ENCODE results near the gene SNRNP200.
"Not testable (repeated sequence)": the region's sequence is repeated elsewhere in the genome, so short reads cannot be mapped to it uniquely, and the experiment has no call there.

SNRNP200 gene

GRCh38 chr2:96325041-96325883 lies 19.9 kb upstream of the SNRNP200 start, which contains the start of gene ITPRIPL1:
TSS of gene ITPRIPL1 (plus strand) at chr2:96325317. CDS start at chr2:96325840, 523 bp downstream.
- DNase-seq: no peak

- no peak for DNase-seq
These were observed 19.3 kb upstream of the SNRNP200 start for GRCh38 chr2:96324721-96325040.

- DNase-seq: no peak
These were observed 18.5 kb upstream of the SNRNP200 start for GRCh38 chr2:96323849-96324248.

GRCh38 chr2:96320728-96321622 lies 15.6 kb upstream of the SNRNP200 start:
- DNase-seq: no peak

- DNase-seq: no peak
These were observed 15.0 kb upstream of the SNRNP200 start for GRCh38 chr2:96320326-96320725.

- DNase-seq: no peak
These were observed 14.1 kb upstream of the SNRNP200 start for GRCh38 chr2:96319396-96319795.

- DNase-seq: no peak
These were observed 13.4 kb upstream of the SNRNP200 start for GRCh38 chr2:96318723-96319122.

- no peak for DNase-seq
These were observed 12.2 kb upstream of the SNRNP200 start for GRCh38 chr2:96317584-96317997.

- DNase-seq: no peak
These were observed 11.7 kb upstream of the SNRNP200 start for GRCh38 chr2:96316999-96317398.

- peak; percentile 86 for DNase-seq
These were observed 10.2 kb upstream of the SNRNP200 start for GRCh38 chr2:96315400-96316071.

- DNase-seq: no peak
These were observed 9.7 kb upstream of the SNRNP200 start for GRCh38 chr2:96315005-96315399.

- DNase-seq: no peak
These were observed 2.9 kb upstream of the SNRNP200 start for GRCh38 chr2:96308248-96308647.

GRCh38 chr2:96306370-96306769 lies 1.0 kb upstream of the SNRNP200 start:
- no peak for DNase-seq

GRCh38 chr2:96305979-96306308 lies 598 bp upstream of the SNRNP200 start:
- no peak for DNase-seq

GRCh38 chr2:96304606-96305005 lies 740 bp downstream of the SNRNP200 start:
- no peak for DNase-seq

- DNase-seq: no peak
These were observed 3.5 kb downstream of the SNRNP200 start for GRCh38 chr2:96301865-96302264.

- no peak for DNase-seq
These were observed 8.4 kb downstream of the SNRNP200 start for GRCh38 chr2:96296925-96297324.

- DNase-seq: not testable (repeated sequence)
These were observed 11.1 kb downstream of the SNRNP200 start for GRCh38 chr2:96294271-96294670.

GRCh38 chr2:96291751-96292150 lies 13.6 kb downstream of the SNRNP200 start:
- no peak for DNase-seq

- no peak for DNase-seq
These were observed 18.0 kb downstream of the SNRNP200 start for GRCh38 chr2:96287273-96287856.

- DNase-seq: no peak
These were observed 28.4 kb downstream of the SNRNP200 start for GRCh38 chr2:96276787-96277499.

- DNase-seq: no peak
These were observed 30.8 kb downstream of the SNRNP200 start for GRCh38 chr2:96274355-96275056.
